CD4-positive, alpha-beta T cell treated with Interleukin-10 for 1 hour (primary cell): ENCODE data around the gene CDH23.
A peak's percentile ranks its signal among the peaks of the same experiment; 100 is the strongest.

ENCODE experiments used
- DNase-seq: peaks from one replicate; pipeline ENCODE4 v3.0.0-alpha.2; 2020

CDH23 gene

GRCh38 chr10:71811351-71811750, 414.6 kb downstream of the CDH23 start:
- no peak for DNase-seq

DNA sequence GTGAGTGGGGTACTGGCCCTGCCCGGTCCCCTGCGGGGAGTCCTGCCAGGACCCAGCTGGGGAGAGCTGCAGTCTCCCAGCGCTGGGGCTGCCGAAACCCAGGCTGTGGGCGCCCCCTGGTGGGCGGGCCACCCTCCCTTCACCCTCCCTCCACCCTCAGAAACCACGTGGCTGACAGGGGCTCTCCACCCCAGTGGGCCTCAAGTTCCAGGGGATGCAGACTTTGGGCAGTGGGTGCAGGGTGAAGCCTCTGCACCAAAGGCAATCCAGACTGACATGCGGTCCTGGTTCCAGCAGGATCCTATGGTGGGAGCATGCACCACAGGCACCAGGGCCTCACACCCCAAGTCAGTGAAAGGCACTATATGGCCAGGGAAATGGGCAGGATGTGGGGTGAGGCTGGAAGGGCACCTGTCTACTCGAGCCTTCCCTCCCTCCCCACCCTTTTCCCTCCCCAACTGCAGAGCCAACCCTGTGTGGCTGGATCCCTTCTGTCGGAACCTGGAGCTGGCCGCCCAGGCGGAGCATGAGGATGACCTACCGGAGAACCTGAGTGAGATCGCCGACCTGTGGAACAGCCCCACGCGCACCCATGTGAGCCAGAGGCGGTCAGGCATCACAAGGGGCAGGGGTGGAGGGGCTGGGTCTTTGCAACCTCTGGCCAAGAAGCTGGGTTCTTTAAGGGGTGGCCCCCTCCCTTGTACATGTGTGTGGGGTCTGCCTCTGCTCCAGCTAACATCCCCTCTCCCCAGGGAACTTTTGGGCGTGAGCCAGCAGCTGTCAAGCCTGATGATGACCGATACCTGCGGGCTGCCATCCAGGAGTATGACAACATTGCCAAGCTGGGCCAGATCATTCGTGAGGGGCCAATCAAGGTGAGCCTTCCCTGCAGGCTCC, 415.5 kb downstream of the CDH23 start:
- DNase-seq = peak; percentile 77

GRCh38 chr10:71812913-71813590, 416.3 kb downstream of the CDH23 start:
- no peak for DNase-seq

GRCh38 chr10:71814922-71815411, 418.2 kb downstream of the CDH23 start:
- no peak for DNase-seq

DNA sequence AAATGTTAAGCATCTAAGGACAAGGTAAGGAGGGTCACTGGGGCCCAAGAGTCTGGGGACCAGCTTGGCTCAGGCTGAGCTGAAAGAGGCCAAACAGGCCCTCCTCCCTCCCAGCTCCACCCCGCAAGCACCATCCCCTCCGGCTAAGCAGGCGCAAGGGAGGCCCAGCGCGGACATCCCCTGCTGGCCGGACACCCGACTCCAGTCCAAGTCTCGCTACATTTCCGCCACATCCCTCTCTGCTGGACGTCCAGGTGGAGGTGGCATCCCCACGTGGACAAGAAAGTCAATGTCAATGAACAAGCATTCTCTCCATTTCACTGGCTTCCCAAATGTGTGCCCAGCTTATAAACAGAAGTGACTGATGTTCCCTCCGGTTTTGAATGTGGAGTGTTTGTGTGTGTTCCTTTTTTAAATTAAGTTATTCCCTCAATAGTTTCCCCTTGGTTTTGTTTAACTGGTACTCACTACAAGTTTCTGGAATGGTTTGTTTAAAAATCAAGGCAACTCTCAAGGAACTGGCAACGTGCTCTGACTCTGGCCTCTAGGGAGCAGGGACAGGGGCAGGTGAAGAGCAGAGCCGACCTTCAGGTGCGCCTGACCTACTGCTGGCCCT, 418.9 kb downstream of the CDH23 start:
- DNase-seq = no peak

GRCh38 chr10:71816421-71816851, 419.7 kb downstream of the CDH23 start:
- no peak for DNase-seq

GRCh38 chr10:71816936-71817618, 420.4 kb downstream of the CDH23 start:
- no peak for DNase-seq

DNA sequence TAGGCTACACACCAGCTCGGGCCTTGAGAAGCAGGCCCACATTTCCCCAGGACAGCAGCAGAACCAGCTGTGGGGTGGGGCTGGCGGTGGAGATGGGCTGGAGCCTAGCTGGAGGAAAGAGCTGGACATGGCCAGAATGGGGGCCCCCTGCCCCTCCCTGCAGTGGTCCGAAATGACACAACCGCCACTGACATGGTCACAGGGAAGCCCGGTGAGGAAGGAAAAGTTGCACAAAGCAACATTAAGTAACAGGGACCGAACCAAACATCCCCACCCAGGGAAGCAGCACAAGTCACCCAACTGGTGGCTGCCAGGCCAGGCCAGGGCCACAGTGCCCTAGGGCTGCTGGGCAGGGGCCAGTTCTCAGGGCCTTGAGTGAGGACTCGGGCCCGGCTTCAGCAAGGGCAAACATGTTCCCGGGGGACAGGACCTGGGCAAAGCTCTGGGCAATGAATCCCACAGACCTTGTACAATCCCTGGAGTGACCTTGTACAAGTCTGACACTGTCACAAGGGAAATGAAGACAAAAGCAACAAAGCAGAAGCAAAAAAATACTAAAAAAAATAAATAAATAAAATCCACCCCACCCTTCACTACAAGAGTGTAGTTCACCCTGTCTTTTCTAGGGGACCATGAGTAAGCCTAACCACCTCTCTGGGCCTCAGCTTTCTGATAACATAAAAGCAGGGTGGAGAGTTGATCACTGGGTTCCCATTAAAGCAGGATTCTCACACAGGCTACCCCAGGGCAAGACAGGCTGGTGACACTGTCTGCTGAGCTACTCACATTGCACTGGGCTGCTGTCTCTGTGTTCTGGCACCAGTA, 421.3 kb downstream of the CDH23 start:
- DNase-seq = no peak

DNA sequence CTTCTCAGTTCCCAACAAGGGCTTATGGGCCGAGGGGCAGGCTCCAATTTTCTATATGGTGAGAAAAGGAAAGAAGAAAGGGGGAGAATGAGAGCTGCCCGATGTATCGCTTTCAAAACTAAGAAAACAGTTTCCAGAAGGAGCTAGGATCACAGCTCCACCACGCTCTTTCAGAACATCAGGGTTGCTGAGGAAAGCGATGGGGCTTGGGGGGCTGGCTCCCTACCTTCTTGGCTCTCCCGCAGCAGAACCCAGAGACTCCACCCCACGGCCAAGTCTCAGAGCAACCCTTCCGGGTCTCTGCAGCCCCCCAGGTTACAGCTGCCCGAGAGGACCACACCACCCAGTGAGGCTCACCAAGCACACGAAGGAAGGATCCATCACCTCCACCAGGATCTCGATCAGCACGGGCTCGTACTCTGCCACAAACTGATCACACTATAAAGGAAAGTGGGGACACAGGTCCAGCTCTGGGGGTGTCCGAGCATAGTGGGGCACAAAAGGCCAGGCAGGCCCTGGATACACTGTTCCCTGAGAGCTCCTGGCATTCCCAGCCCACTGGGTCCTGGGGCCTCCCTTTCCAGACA, 422.0 kb downstream of the CDH23 start:
- no peak for DNase-seq

DNA sequence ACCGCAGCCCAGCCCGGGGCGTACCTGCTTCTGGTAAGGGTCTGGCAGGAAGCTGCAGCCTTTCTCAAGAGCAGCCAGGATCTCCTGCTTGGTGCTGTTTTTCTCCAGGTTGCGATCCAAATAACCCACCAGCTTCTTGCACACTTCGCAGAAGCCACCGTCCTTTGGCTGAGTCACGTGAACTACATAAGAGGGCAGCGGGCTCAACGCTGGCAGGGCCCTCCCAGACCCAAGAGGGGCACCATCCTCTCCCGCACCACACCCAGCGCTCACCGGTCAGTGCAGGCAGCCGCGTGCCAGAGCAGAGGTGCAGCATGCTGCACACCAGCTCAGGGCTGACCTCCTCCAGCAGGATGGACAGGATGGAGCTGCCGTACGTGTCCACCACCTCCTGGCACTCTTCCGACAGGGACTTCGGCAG, 422.7 kb downstream of the CDH23 start:
- DNase-seq = no peak

DNA sequence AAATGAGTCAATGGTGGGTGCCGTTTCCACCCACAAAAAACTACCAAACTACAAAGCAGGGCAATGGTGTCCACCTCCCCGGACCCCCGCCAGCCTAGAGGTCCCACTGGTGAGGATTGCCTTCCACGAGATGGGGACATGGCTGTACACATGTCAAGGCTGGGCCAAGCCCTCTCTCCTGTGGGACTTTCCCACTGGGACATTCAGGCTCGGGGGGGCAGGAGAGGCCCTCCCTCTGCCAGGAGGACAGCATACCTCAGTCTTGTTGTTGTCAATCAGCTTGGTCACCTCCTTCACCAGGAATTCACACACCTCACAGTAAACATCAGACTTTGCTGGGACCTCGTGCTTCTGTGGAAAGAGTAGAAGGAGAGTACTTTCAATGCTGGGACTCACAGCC, 423.3 kb downstream of the CDH23 start:
- no peak for DNase-seq

- DNase-seq = no peak
These were observed 424.2 kb downstream of the CDH23 start for GRCh38 chr10:71820966-71821365.

DNA sequence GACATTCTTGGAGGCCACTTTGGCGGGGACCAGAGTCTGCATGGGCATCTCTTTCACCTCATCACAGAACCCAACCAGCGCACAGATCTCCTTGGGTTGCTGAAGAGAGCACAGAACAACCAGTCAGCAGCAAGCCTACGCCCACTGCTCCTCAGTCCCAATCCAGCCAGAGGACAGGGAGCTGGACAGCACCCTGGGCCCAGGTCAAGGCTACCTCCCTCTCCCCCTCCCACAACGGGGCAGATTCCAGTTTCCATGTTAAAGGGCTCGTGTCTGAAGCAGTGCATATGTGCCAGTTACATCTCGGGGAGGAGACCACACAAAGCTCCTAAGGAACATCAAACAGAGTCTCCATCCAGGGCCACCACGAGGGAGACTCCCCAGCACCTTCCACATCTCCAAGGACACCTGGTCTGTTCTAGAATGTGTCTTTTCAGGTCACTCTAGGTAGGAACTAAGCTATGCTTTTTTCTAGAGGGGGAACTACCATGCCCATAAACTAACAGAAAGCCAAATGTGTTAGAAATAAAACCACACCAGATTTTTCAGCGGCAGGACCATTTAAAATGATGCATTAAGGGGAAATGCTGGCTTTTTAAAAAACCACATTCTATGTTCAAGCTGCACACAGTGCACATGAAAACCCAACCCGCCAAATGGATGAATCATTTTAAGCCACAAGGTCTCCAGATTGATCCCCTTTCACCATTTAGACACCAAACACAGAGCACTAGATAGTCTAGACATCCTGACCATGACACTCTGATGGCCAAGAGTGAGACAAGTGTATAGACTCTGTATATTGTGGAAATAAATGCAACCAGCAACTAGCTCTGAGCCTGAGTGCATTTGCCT, 425.4 kb downstream of the CDH23 start:
- DNase-seq = no peak

DNA sequence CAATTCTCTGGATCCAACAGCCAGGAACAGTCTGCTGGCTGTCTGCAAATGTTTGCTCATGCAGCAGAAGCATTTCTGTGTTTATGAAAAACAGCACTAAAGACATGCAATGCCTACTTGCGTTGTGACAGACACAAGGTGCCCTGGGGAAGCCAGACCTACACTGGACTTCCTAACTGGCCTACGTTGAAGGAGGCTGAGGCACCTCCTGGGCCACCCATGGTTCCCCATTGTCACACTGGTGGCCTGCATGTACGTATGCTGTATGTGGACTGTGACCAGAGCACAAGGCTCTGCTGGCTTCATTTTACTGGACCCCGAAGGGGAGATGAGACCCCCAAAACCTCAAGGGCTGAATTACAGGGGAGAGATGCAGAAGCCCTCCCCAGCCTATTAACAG, 426.6 kb downstream of the CDH23 start:
- no peak for DNase-seq

- no peak for DNase-seq
These were observed 427.6 kb downstream of the CDH23 start for GRCh38 chr10:71824333-71824732.

DNA sequence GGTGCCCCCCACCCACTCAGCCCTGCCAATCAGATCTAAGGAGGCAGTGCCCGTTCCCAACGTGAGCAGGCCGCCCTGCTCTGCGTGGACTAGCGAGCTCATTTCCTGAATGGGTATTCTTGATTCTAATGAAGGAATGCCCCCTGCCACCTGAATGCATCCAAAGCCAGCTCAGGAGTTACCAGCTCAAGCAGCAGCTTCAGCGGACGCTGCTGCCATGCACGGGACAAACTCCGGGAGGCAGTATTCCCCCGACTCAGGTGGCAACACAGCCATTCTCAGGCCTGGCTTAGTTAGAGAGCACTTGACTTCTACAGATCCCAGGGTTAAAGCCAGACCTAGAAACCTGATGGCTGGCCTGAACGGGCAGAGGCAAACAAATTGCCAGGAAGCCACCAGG, 428.5 kb downstream of the CDH23 start:
- no peak for DNase-seq

- no peak for DNase-seq
These were observed 431.1 kb downstream of the CDH23 start for GRCh38 chr10:71827852-71828251.

DNA sequence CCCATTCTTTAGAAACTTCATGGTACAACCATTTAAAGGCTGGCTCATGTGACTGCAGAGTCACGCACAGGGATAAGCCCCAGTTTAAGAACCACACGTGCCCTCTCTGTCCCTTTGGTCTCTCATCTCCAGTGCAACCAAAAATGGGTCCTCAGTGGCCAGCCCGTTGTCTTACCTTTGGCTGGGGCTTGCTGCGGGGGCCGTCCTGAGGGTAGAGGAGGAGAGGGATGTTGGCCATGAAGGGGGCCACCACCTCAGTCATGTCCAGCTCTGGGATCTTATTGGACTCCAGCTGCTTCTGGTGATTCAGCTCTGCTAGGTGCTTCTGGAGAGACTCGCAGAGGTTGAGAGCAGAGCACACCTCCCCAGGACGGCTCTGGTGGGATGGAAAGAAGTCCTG, 432.0 kb downstream of the CDH23 start:
- no peak for DNase-seq

- DNase-seq = peak; percentile 20
These were observed 432.5 kb downstream of the CDH23 start for GRCh38 chr10:71829171-71829570.

DNA sequence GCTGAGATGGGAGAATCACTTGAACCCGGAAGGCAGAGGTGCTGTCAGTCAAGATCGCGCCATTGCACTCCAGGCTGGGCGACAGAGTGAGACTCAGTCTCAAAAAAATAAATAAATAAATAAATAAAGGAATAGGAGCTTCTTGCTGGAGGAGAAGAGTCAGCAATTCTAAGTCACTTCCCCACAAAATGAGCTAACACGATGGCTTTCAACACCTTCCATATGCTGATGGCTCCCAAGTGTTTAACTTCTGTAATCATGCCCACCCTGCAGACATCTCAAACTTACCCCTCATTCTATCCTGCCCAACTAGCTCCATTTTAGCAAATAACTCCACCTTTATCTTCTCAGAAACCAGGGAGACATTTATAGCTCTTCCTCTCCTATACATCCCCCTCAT, 433.2 kb downstream of the CDH23 start:
- no peak for DNase-seq

GRCh38 chr10:71830726-71831125, 434.0 kb downstream of the CDH23 start:
- DNase-seq = no peak
